SK-N-SH treated with all-trans-retinoic acid at 6 μM for 48 hours (cell line): Measurements from ENCODE around the gene NUP93.

Source experiments
- ATAC-seq: fragments of 200-7000 bp; cut with Tn5 transposase; 3 replicates; pipeline ENCODE4 v1.9.1; 2020; ENCODE audit warnings: mild to moderate bottlenecking, moderate library complexity
- ARNTL ChIP-seq: fragments of 450-650 bp; formaldehyde crosslinking; IDR thresholded peaks from 2 replicates; pipeline ENCODE4 v1.5.0; 2020; ENCODE audit warnings: low read depth, mild to moderate bottlenecking, moderate library complexity, borderline replicate concordance
- BACH2 ChIP-seq: fragments of 250-450 bp; sonication (Bioruptor Pico); IDR thresholded peaks from 2 replicates; pipeline ENCODE4 v1.9.0; 2021; ENCODE audit warnings: mild to moderate bottlenecking, borderline replicate concordance
- CREB5 ChIP-seq: fragments of 250-450 bp; sonication (Bioruptor Pico); IDR thresholded peaks from 2 replicates; pipeline ENCODE4 v1.5.1; 2020; ENCODE audit warnings: low read depth, mild to moderate bottlenecking, moderate library complexity
- CSDC2 ChIP-seq: fragments of 250-450 bp; sonication (Bioruptor Pico); IDR thresholded peaks from 2 replicates; pipeline ENCODE4 v1.5.0; 2020; ENCODE audit warnings: mild to moderate bottlenecking, moderate library complexity
- CSRNP3 ChIP-seq: fragments of 250-450 bp; sonication (Bioruptor Pico); IDR thresholded peaks from 2 replicates; pipeline ENCODE4 v1.5.1; 2021; ENCODE audit warnings: mild to moderate bottlenecking, moderate library complexity
- ESRRG ChIP-seq: fragments of 250-450 bp; sonication (Bioruptor Pico); IDR thresholded peaks from 2 replicates; pipeline ENCODE4 v1.6.1; 2021; ENCODE audit warnings: mild to moderate bottlenecking
- ISL1 ChIP-seq: fragments of 250-450 bp; sonication (Bioruptor Pico); IDR thresholded peaks from 2 replicates; pipeline ENCODE4 v2.1.2; 2022; ENCODE audit warnings: mild to moderate bottlenecking, moderate library complexity
- OSR1 ChIP-seq: fragments of 250-450 bp; sonication (Bioruptor Pico); IDR thresholded peaks from 2 replicates; pipeline ENCODE4 v1.8.0; 2022; ENCODE audit warnings: moderate library complexity, mild to moderate bottlenecking, inconsistent platforms
- PATZ1 ChIP-seq: fragments of 250-450 bp; sonication (Bioruptor Pico); IDR thresholded peaks from 2 replicates; pipeline ENCODE4 v1.8.0; 2020; ENCODE audit warnings: mild to moderate bottlenecking, moderate library complexity, borderline replicate concordance
- POU6F1 ChIP-seq: fragments of 250-450 bp; sonication (Bioruptor Pico); IDR thresholded peaks from 2 replicates; pipeline ENCODE4 v1.8.0; 2021; ENCODE audit warnings: low read depth, mild to moderate bottlenecking, moderate library complexity, borderline replicate concordance
- RARB ChIP-seq: fragments of 250-450 bp; sonication (Bioruptor Pico); IDR thresholded peaks from 2 replicates; pipeline ENCODE4 v1.8.0; 2021; ENCODE audit warnings: mild to moderate bottlenecking, moderate library complexity
- SNAI2 ChIP-seq: fragments of 250-450 bp; sonication (Bioruptor Pico); IDR thresholded peaks from 2 replicates; pipeline ENCODE4 v1.5.0; 2020; ENCODE audit warnings: mild to moderate bottlenecking, moderate library complexity
- TCF4 ChIP-seq: fragments of 250-450 bp; sonication (Bioruptor Pico); IDR thresholded peaks from 2 replicates; pipeline ENCODE4 v1.8.0; 2021; ENCODE audit warnings: mild to moderate bottlenecking, moderate library complexity, borderline replicate concordance
- TOX ChIP-seq: fragments of 250-450 bp; sonication (Bioruptor Pico); IDR thresholded peaks from 2 replicates; pipeline ENCODE4 v1.8.0; 2021; ENCODE audit warnings: mild to moderate bottlenecking, moderate library complexity, borderline replicate concordance
- TSHZ2 ChIP-seq: fragments of 250-450 bp; sonication (Bioruptor Pico); IDR thresholded peaks from 2 replicates; pipeline ENCODE4 v1.5.0; 2020; ENCODE audit warnings: mild to moderate bottlenecking, moderate library complexity
- ZC3H10 ChIP-seq: fragments of 250-450 bp; sonication (Bioruptor Pico); IDR thresholded peaks from 2 replicates; pipeline ENCODE4 v1.5.1; 2021; ENCODE audit warnings: mild to moderate bottlenecking, moderate library complexity
- ZFP3 ChIP-seq: fragments of 250-450 bp; sonication (Bioruptor Pico); IDR thresholded peaks from 2 replicates; pipeline ENCODE4 v1.5.0; 2020; ENCODE audit warnings: mild to moderate bottlenecking, moderate library complexity
- ZNF565 ChIP-seq: fragments of 450-650 bp; formaldehyde crosslinking; conservative IDR thresholded peaks from 2 replicates; pipeline ENCODE4 v1.5.0; 2020; ENCODE audit warnings: low read depth, mild to moderate bottlenecking, moderate library complexity
- ZNF70 ChIP-seq: fragments of 450-650 bp; formaldehyde crosslinking; IDR thresholded peaks from 2 replicates; pipeline ENCODE4 v1.5.0; 2020; ENCODE audit warnings: mild to moderate bottlenecking, moderate library complexity

The NUP93 gene

GRCh38 chr16:56732366-56732765, 2.4 kb downstream of the NUP93 start:
- ATAC-seq, result no peak
- TF ChIP-seq ARNTL (no peak), ZNF565 (CRISPR knock-in tag) (no peak), CSDC2 (CRISPR knock-in tag) (no peak), CREB5 (no peak)

GRCh38 chr16:56732832-56733231, 2.9 kb downstream of the NUP93 start:
- TF ChIP-seq CSDC2 (CRISPR knock-in tag) (no peak), BACH2 (CRISPR knock-in tag) (no peak), OSR1 (CRISPR knock-in tag) (no peak), ISL1 (CRISPR knock-in tag) (no peak), ZNF70 (CRISPR knock-in tag) (no peak), SNAI2 (no peak), CSRNP3 (CRISPR knock-in tag) (no peak), ZFP3 (no peak), RARB (no peak), ZNF565 (CRISPR knock-in tag) (no peak), POU6F1 (CRISPR knock-in tag) (no peak), PATZ1 (CRISPR knock-in tag) (no peak), TSHZ2 (CRISPR knock-in tag) (no peak), ZC3H10 (CRISPR knock-in tag) (no peak)
- no peak for ATAC-seq

GRCh38 chr16:56734429-56734828, 4.5 kb downstream of the NUP93 start:
- TF ChIP-seq OSR1 (CRISPR knock-in tag) (no peak), ISL1 (CRISPR knock-in tag) (no peak), POU6F1 (CRISPR knock-in tag) (no peak), ESRRG (CRISPR knock-in tag) (no peak), ZNF70 (CRISPR knock-in tag) (no peak), ZNF565 (CRISPR knock-in tag) (no peak), TCF4 (CRISPR knock-in tag) (no peak), PATZ1 (CRISPR knock-in tag) (no peak), TOX (CRISPR knock-in tag) (no peak), CREB5 (no peak)

More at GRCh38 chr16:56734429-56734828, 4.5 kb downstream of the NUP93 start:
- no peak for ATAC-seq
